Measurements from ENCODE around the gene TMEM117. TPM values are rescaled to one million over a fixed set of nuclear protein-coding genes. Genes with fewer than 3 reads are reported as not detected.

TMEM117 gene
- total RNA-seq, 1 donor from 2014 or later, result 0.43 TPM

DNA sequence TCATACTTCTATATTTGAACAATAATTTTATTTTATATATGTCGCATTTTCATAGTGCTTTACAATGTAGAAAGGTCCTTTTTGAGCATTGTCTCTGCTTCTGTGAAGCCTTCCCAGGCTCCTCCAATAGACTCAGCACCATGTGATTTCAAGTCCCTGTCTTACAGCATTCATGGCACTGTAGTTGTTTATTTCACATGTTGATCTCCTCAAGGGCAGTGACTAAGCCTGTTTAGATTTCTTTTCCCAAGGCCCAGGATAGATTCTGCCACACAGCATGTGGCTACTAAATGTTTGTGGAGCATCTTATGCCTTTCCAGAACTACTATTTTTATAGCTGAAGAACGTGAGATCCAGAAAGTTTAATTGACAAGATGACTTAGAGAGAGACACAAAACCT lies 391.7 kb downstream of the TMEM117 start:
- no peaks in the 10 kb centered on the region for H3K27me3 ChIP-seq
- intact Hi-C loops (cut with DNase I), result no loop called here
- no peaks in the 10 kb centered on the region for H3K9me3 ChIP-seq
- no peak overlapping the region for H3K4me3 ChIP-seq
- H3K4me1 ChIP-seq, result no peaks in the 10 kb centered on the region
- H3K36me3 ChIP-seq, result no peaks in the 10 kb centered on the region
- DNase-seq (ENCODE audit: low spot score in 2 of 2), result no peak
- H3K27ac ChIP-seq, result no peak overlapping the region
- TF ChIP-seq, protein P1, sequence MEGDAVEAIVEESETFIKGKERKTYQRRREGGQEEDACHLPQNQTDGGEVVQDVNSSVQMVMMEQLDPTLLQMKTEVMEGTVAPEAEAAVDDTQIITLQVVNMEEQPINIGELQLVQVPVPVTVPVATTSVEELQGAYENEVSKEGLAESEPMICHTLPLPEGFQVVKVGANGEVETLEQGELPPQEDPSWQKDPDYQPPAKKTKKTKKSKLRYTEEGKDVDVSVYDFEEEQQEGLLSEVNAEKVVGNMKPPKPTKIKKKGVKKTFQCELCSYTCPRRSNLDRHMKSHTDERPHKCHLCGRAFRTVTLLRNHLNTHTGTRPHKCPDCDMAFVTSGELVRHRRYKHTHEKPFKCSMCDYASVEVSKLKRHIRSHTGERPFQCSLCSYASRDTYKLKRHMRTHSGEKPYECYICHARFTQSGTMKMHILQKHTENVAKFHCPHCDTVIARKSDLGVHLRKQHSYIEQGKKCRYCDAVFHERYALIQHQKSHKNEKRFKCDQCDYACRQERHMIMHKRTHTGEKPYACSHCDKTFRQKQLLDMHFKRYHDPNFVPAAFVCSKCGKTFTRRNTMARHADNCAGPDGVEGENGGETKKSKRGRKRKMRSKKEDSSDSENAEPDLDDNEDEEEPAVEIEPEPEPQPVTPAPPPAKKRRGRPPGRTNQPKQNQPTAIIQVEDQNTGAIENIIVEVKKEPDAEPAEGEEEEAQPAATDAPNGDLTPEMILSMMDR (IDR thresholded peaks at IDR 0.05), result no peak

DNA sequence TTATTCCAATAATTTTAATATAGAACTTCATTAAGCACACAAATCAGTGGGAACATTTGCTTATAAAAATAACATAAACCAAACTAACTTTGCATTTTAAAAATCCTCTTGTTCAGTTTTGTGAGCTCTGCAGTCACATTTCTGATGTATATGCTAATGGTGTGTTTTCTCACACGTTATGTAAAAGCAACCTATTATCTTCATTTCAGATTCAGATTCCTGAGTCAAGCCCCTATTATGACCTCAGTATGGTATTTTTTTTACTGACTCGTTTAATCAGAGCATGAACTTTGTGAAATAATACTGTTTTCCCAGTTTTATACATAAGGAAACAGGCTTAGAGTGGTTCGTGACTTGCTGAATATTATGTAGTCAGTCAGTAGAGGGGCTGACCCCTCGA lies 394.0 kb downstream of the TMEM117 start:
- no peak overlapping the region for H3K4me3 ChIP-seq
- no peak overlapping the region for H3K27ac ChIP-seq
- H3K4me1 ChIP-seq, result no peaks in the 10 kb centered on the region
- TF ChIP-seq, protein P1 (IDR thresholded peaks at IDR 0.05), result no peak
- no peaks in the 10 kb centered on the region for H3K9me3 ChIP-seq
- intact Hi-C loops (cut with DNase I), result no loop called here
- no peak for DNase-seq (ENCODE audit: low spot score in 2 of 2)
- no peaks in the 10 kb centered on the region for H3K36me3 ChIP-seq
- no peaks in the 10 kb centered on the region for H3K27me3 ChIP-seq

DNA sequence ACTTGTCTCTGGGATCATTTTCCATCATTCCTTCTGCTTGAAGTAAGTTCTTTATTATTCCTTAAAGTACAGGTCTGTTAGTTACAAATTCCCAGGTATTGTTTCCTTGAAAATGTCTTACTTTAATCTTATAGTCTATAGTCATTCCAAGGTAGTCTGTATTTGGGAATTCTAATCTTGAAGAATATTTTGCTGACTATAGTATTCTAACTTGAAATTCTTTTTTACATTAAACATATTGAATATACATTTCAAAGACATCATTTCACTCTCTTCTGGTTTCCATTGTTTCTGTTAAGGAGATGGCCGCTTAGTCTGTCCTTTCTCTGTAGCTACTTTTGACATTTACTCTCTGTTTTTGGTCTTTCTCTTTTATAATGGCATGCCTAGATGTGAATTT lies 399.8 kb downstream of the TMEM117 start:
- Histone ChIP-seq H3K4me1 (no peaks in the 10 kb centered on the region), H3K27me3 (no peaks in the 10 kb centered on the region), H3K4me3 (no peak overlapping the region), H3K27ac (no peak overlapping the region), H3K9me3 (no peaks in the 10 kb centered on the region), H3K36me3 (no peaks in the 10 kb centered on the region)
- intact Hi-C loops (cut with DNase I), result no loop called here
- TF ChIP-seq, protein P1 (IDR thresholded peaks at IDR 0.05), result no peak
- DNase-seq (ENCODE audit: low spot score in 2 of 2), result no peak

DNA sequence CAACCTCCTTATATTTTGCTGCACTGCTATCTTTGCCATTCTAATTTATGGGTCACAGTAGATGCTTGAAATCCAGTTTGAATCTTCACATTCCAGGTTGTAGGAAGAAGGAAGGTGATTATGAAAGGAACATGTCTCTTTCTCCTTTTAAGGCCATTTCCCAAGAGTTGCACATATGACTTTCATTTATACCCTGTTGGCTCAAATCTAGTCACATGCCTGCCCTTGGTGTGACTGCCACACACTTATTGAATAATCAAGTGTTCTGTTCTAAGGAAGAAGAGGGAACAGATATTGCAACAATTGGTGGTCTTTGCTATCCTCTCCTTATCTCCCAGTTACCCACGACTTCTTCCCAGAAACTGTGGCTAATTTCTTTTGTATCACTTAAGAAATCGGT lies 404.3 kb downstream of the TMEM117 start:
- TF ChIP-seq, protein P1 (IDR thresholded peaks at IDR 0.05), result no peak
- Histone ChIP-seq H3K36me3 (no peaks in the 10 kb centered on the region), H3K4me1 (no peaks in the 10 kb centered on the region), H3K27me3 (no peaks in the 10 kb centered on the region), H3K4me3 (no peak overlapping the region), H3K9me3 (no peaks in the 10 kb centered on the region), H3K27ac (no peak overlapping the region)
- intact Hi-C loops (cut with DNase I), result no loop called here
- no peak for DNase-seq (ENCODE audit: low spot score in 2 of 2)

DNA sequence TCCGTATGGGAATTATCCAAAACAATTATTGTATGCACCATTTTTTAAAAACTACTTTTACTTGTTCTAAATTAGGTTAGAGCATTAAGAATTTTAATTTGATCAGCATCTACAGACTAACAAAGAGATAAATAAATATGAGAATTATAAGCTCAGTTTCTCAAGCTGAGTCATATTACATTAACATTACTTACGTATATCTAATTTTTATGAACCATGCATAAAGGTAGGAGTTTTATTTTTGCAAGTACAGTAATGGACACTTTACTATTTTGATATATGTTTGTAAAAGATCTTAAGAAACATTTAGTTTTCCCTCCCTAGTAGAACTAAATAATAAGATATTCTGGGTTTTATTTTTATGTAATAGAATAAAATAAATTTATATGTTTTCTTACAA lies 410.1 kb downstream of the TMEM117 start:
- no peaks in the 10 kb centered on the region for H3K27me3 ChIP-seq
- no peak for DNase-seq (ENCODE audit: low spot score in 2 of 2)
- TF ChIP-seq, protein P1 (IDR thresholded peaks at IDR 0.05), result no peak
- no peak overlapping the region for H3K4me3 ChIP-seq
- peaks cover 0 to 3% of the 10 kb centered on the region in 2 donors for H3K36me3 ChIP-seq
- H3K27ac ChIP-seq, result no peak overlapping the region
- intact Hi-C loops (cut with DNase I), result no loop called here
- no peaks in the 10 kb centered on the region for H3K9me3 ChIP-seq
- H3K4me1 ChIP-seq, result no peaks in the 10 kb centered on the region

DNA sequence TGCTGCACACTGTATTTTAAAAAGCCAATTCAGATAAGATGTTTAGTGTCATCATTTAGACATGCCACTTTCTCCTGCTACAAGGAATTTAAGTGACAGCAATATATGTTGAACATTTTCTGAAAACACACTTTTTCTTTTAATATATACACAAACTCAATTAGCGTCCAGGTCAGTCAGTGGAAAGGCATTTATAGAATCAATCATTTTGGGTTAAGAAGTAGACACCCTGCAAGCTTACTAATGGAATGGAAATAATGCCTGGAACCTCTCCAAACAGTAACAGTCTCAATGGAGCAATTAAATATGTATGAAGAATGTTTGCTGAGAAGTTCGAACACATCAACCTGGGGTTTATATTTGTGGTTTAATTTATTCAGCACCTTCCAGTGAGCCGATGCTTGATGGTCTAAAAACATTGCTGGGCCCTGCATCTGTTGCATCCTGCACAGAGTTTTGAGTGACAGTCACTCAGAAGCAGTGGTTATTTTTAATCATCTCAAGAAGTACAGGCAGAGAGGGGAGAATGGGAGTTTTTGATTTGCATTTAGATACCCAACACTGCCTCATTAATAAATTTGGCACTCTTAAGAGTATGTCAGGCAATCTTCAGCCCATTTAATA lies 410.7 kb downstream of the TMEM117 start:
- H3K4me3 ChIP-seq, result no peak overlapping the region
- H3K9me3 ChIP-seq, result no peaks in the 10 kb centered on the region
- H3K4me1 ChIP-seq, result no peaks in the 10 kb centered on the region
- no peak for DNase-seq (ENCODE audit: low spot score in 2 of 2)
- no peaks in the 10 kb centered on the region for H3K27me3 ChIP-seq
- no peak overlapping the region for H3K27ac ChIP-seq
- peaks cover 0 to 3% of the 10 kb centered on the region in 2 donors for H3K36me3 ChIP-seq
- TF ChIP-seq, protein P1 (IDR thresholded peaks at IDR 0.05), result no peak
- intact Hi-C loops (cut with DNase I), result no loop called here

Data from ascending aorta (tissue), 2 donors.